Pancreas (tissue), 10 donors: ENCODE data around the gene MB21D2. TPM values are rescaled to one million over a fixed set of nuclear protein-coding genes. Genes with fewer than 3 reads are reported as not detected.
"Not testable (repeated sequence)": the region's sequence is repeated elsewhere in the genome, so short reads cannot be mapped to it uniquely, and the experiment has no call there.

ENCODE experiments used
- ATAC-seq, 4 donors: fragments of 200-7000 bp; cut with Tn5 transposase; one replicate each; pipeline versions ENCODE4 v1.8.0 to v1.9.1; 2020; ENCODE audit warnings: mild to moderate bottlenecking in 4 of 4, moderate library complexity in 4 of 4
- DNase-seq, 6 donors: peaks; one replicate each; pipeline ENCODE4 v3.0.0-alpha.2; 2020
- FAIRE-seq: peaks from 2 replicates; lab custom pipeline; 2012; peaks lifted over from hg19 to GRCh38; lab: Jason Lieb, UNC
- H3K27ac ChIP-seq, 4 donors: fragments of 200-600 bp; sonication (generic); 1 replicate in 3 of 4; 2 replicates in 1 of 4; pipeline versions ENCODE4 v1.5.0 to v1.8.0; 2020
- H3K27me3 ChIP-seq, 4 donors: fragments of 200-600 bp; one replicate each; pipeline ENCODE4 v1.8.0; 2021
- H3K36me3 ChIP-seq, 3 donors: fragments of 200-600 bp; sonication (generic) in 1 of 3; one replicate each; pipeline versions ENCODE4 v1.5.0 to v1.8.0; 2020 to 2021
- H3K4me1 ChIP-seq, 3 donors: fragments of 200-600 bp; one replicate each; pipeline ENCODE4 v1.8.0; 2021
- H3K4me3 ChIP-seq, 4 donors: fragments of 200-600 bp; sonication (generic) in 2 of 4; one replicate each; pipeline versions ENCODE4 v1.5.0 to v1.8.0; 2020 to 2021
- H3K9me3 ChIP-seq, 4 donors: fragments of 200-600 bp; one replicate each; pipeline ENCODE4 v1.8.0; 2021
- WGBS, 2 donors: extraction: QIAGEN DNeasy Blood & Tissue Kit; methylation state at CpG; one replicate each; pipeline ENCODE4 v1.1.7; 2013; 5-methylcytosine and 5-hydroxymethylcytosine counted together
- intact Hi-C, 3 donors: fragments of 100-400 bp; cut with DNase I; formaldehyde crosslinking; loops; one replicate each; pipeline versions ENCODE4 v1.11.1 to v1.14.2; 2022
- polyA plus RNA-seq, 2 donors: library from polyadenylated mRNA; stranded (reverse); fragments of 200-250 nt; gene quantifications; one replicate each; pipeline ENCODE4 v1.2.3, GENCODE V29; 2013
- total RNA-seq, 6 donors: library from RNA; stranded (reverse); fragmentation: NEBNext Ultra II Directional in 4 of 6; extraction: Animal tissue kit (Norgen Biotek cat#: 25700) in 4 of 6; gene quantifications; one replicate each; pipeline versions ENCODE4 v1.2.1 to v1.2.4, GENCODE V29; 2021 to 2023
- TF ChIP-seq, protein P1 (sequence below), 4 donors: fragments of 200-600 bp; sonication (generic) in 3 of 4; IDR thresholded peaks; one replicate each; pipeline versions ENCODE4 v1.5.0 to v1.8.0; 2021; ENCODE audit warnings: antibody characterized with exemption in 4 of 4
- donor health status: healthy with polysubstance abuse.
- donor health status: DM: no; HTN: no; CAD: no; lungs with moderate emphysema.
- donor health status: DM: no; HTN: no; CAD: no.
- donor health status: control.
- donor health status: control.
- donor health status: Bipolar disorder and iron deficiency.
- donor health status: DM: yes; HTN: yes; CAD: no.
- donor health status: DM: no; HTN: no; CAD: no.
- donor health status: DM: no; HTN: no; CAD: no.
- donor health status: DM: yes; HTN: yes; CAD: no.

MB21D2 gene
- total and polyA plus RNA-seq, 8 donors, result 0.37 to 2.3 (median 0.94) TPM

DNA sequence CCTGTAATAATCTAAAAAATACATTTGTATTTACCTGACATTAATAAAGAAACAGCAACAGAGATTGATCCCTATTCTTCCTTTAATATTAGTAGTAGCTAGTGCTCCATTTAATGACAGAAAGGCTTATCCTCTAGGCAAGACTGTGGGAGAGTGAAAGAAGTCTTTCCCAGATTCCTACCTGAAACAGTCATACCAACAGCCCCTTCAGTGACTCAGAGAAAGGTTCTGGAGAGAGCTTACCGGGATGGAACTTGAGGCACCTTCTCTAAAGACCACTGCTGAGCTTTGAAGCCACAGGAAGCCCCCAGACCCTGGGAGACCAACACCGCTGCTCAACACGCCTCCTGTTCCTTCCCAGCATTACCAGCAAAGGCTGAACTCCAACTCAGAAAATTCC is 123.4 kb downstream of the MB21D2 start:
- FAIRE-seq (no peak), ATAC-seq (no peak), DNase-seq (no peak)
- H3K4me1 ChIP-seq, result no peaks in the 10 kb centered on the region
- H3K27ac ChIP-seq, result no peak overlapping the region
- TF ChIP-seq, protein P1, sequence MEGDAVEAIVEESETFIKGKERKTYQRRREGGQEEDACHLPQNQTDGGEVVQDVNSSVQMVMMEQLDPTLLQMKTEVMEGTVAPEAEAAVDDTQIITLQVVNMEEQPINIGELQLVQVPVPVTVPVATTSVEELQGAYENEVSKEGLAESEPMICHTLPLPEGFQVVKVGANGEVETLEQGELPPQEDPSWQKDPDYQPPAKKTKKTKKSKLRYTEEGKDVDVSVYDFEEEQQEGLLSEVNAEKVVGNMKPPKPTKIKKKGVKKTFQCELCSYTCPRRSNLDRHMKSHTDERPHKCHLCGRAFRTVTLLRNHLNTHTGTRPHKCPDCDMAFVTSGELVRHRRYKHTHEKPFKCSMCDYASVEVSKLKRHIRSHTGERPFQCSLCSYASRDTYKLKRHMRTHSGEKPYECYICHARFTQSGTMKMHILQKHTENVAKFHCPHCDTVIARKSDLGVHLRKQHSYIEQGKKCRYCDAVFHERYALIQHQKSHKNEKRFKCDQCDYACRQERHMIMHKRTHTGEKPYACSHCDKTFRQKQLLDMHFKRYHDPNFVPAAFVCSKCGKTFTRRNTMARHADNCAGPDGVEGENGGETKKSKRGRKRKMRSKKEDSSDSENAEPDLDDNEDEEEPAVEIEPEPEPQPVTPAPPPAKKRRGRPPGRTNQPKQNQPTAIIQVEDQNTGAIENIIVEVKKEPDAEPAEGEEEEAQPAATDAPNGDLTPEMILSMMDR (IDR thresholded peaks at IDR 0.05), result no peak
- intact Hi-C loops, result loop anchor here in 1 of 3 donors (10.0 kb wide), 1 partner anchor 319 kb away; no protein-coding TSS in a partner anchor
- H3K9me3 ChIP-seq, result no peaks in the 10 kb centered on the region
- H3K4me3 ChIP-seq, result no peak overlapping the region
- 78 to 94% methylated on average over 3 of the region's 3 CpGs for WGBS, 2 donors
- H3K27me3 ChIP-seq, result no peaks in the 10 kb centered on the region
- no peaks in the 10 kb centered on the region for H3K36me3 ChIP-seq

DNA sequence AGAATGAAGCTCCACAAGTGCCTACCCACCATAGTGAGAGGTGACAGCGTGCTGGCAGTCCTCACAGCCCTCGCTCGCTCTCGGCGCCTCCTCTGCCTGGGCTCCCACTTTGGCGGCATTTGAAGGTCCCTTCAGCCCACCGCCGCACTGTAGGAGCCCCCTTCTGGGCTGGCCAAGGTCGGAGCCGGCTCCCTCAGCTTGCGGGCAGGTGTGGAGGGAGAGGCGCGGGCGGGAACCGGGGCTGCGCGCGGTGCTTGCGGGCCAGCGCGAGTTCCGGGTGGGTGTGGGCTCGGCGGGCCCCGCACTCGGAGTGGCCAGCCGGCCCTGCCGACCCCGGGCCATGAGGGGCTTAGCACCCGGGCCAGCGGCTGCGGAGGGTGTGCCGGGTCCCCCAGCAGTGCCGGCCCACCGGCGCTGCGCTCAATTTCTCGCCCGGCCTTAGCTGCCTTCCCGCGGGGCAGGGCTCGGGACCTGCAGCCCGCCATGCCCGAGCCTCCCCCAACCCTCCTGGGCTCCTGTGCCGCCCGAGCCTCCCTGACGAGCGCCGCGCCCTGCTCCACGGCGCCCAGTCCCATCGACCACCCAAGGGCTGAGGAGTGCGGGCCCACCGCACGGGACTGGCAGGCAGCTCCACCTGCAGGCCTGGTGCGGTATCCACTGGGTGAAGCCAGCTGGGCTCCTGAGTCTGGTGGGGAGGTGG is 128.7 kb downstream of the MB21D2 start:
- H3K9me3 ChIP-seq, H3K4me1 ChIP-seq, H3K27me3 ChIP-seq, H3K36me3 ChIP-seq, intact Hi-C loops, H3K27ac ChIP-seq, H3K4me3 ChIP-seq, ATAC-seq, FAIRE-seq: not testable (repeated sequence)
- peak in 1 of 6 donors; percentile 51 for DNase-seq
- WGBS, 2 donors, result 87 to 94% methylated on average over 51 to 57 of the region's 57 CpGs

DNA sequence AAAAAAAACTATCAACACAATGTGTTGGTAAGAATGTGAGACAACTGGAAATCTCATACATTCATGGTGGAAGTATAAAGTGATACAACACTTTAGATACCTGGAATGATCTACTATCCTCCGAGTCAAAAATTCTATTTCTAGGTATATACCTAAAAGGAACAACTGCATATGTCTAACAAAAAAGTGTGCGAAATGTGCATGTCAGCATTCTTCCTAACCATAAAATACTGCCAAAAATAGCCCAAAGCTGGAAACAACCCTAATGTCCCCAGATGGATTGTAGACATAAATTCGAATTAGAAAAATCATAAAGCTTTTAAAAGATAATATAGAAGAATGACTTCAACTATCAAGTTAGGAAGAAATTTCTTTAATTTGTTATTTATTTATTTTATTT is 139.1 kb downstream of the MB21D2 start:
- H3K4me3 ChIP-seq, result no peak overlapping the region
- H3K36me3 ChIP-seq, result no peaks in the 10 kb centered on the region
- ATAC-seq (no peak), FAIRE-seq (no peak), DNase-seq (no peak)
- intact Hi-C loops, result no loop called here
- H3K27me3 ChIP-seq, result peaks cover 0 to under 1% (median 0%) of the 10 kb centered on the region in 4 donors
- TF ChIP-seq, protein P1 (IDR thresholded peaks at IDR 0.05), result no peak
- H3K27ac ChIP-seq, result no peak overlapping the region
- 70 to 78% methylated on average over 3 of the region's 3 CpGs for WGBS, 2 donors
- no peaks in the 10 kb centered on the region for H3K9me3 ChIP-seq
- no peaks in the 10 kb centered on the region for H3K4me1 ChIP-seq

DNA sequence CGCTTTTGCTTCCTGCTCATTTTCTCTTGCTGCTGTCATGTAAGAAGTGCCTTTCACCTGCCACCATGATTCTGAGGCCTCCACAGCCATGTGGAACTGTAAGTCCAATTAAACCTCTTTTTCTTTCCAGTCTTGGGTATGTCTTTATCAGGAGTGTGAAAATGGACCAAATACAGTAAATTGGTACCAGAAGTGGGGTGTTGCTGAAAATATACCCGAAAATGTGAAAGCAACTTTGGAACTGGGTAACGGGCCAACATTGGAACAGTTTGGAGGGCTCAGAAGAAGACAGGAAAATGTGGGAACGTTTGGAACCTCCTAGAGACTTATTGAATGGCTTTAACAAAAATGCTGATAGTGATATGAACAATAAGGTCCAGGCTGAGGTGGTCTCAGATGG is 143.3 kb downstream of the MB21D2 start:
- H3K9me3 ChIP-seq, FAIRE-seq, H3K27ac ChIP-seq, DNase-seq, intact Hi-C loops, ATAC-seq, H3K27me3 ChIP-seq, H3K4me3 ChIP-seq, H3K36me3 ChIP-seq, H3K4me1 ChIP-seq: not testable (repeated sequence)
- WGBS, 2 donors, result 60 to 71% methylated on average over 4 of the region's 4 CpGs

DNA sequence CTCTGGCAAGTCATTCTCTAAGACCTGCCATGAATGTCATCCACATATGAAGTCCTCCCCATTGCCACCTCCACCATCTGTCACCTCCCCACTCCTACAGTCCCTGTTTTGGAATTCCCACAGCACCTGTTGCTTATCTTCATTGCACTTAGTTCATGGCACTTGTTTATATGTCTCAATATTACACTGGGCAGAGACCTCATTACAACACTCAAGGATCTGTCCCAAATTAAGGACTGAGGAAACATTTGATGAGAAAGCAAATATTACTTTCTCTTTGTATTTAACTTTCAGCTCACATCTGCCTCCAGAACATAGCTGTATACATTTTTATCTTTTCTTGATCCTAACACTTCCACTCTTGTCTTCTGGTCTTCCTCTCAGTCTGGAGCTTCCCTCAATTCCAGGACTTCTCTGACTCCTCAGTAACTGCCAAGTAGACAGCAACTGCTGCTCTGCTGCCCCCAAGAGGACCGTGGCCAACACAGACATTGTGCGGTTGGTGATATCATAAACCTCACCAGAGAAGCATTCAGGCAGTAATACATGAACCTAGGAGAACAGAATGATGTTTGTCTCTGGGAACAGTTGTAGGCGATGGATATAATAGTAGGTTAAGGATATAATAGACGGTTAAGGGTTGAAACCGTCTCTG is 145.3 kb downstream of the MB21D2 start:
- 28 to 30% methylated on average over 5 of the region's 5 CpGs for WGBS, 2 donors
- Histone ChIP-seq H3K9me3 (no peaks in the 10 kb centered on the region), H3K36me3 (no peaks in the 10 kb centered on the region), H3K4me1 (no peaks in the 10 kb centered on the region), H3K27ac (no peak overlapping the region), H3K27me3 (peaks cover 0 to 7% (median 0%) of the 10 kb centered on the region in 4 donors), H3K4me3 (no peak overlapping the region)
- TF ChIP-seq, protein P1 (IDR thresholded peaks at IDR 0.05), result no peak
- intact Hi-C loops, result no loop called here
- no peak for DNase-seq
- no peak for FAIRE-seq
- ATAC-seq, result peak in 3 of 4 donors; percentile 49 to 78 (median 53)

DNA sequence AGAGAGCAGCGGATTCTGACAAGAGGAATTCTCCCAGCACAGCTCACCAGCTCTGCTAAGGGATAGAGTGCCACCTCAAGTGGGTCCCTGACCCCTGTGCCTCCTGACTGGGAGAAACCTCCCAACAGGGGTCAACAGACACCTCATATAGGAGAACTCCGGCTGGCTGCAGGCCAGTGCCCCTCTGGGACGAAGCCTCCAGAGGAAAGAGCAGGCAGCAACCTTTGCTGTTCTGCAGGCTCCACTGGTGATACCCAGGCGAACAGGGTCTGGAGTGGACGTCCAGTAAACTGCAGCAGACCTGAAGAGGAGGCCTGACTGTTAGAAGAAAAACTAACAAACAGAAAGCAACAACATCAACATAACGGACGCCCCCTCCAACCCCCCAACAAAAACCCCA is 159.0 kb downstream of the MB21D2 start:
- intact Hi-C loops, result no loop called here
- Histone ChIP-seq H3K36me3 (no peaks in the 10 kb centered on the region), H3K27ac (no peak overlapping the region), H3K27me3 (no peaks in the 10 kb centered on the region), H3K4me1 (no peaks in the 10 kb centered on the region), H3K4me3 (no peak overlapping the region), H3K9me3 (no peaks in the 10 kb centered on the region)
- TF ChIP-seq, protein P1 (IDR thresholded peaks at IDR 0.05), result no peak
- FAIRE-seq (no peak), ATAC-seq (no peak), DNase-seq (peak in 1 of 6 donors; percentile 24)
- WGBS, 2 donors, result 52 to 65% methylated on average over 7 of the region's 7 CpGs
